GM20000 (cell line): ENCODE results near the gene CERS6.

Experiments
- DNase-seq: peaks from one replicate; pipeline ENCODE4 v3.0.0; 2012; ENCODE audit warnings: low spot score
- CTCF ChIP-seq: IDR thresholded peaks from 2 replicates; pipeline ENCODE4 v1.5.1; 2012; ENCODE audit warnings: mild to moderate bottlenecking, control low read depth; ENCODE audit errors: extremely low read depth, missing control alignments

CERS6 gene

GRCh38 chr2:168552450-168552856, 96.4 kb downstream of the CERS6 start:
- DNase-seq = peak; percentile 58
- TF ChIP-seq CTCF = no peak

GRCh38 chr2:168555283-168555682, 99.2 kb downstream of the CERS6 start:
- TF ChIP-seq CTCF = no peak

GRCh38 chr2:168559187-168559586, 103.1 kb downstream of the CERS6 start:
- DNase-seq = no peak
- no peak for TF ChIP-seq CTCF

More at GRCh38 chr2:168555283-168555682, 99.2 kb downstream of the CERS6 start:
- no peak for DNase-seq

GRCh38 chr2:168560817-168561499, 104.9 kb downstream of the CERS6 start:
- DNase-seq = peak; percentile 14
- TF ChIP-seq CTCF = no peak

DNA sequence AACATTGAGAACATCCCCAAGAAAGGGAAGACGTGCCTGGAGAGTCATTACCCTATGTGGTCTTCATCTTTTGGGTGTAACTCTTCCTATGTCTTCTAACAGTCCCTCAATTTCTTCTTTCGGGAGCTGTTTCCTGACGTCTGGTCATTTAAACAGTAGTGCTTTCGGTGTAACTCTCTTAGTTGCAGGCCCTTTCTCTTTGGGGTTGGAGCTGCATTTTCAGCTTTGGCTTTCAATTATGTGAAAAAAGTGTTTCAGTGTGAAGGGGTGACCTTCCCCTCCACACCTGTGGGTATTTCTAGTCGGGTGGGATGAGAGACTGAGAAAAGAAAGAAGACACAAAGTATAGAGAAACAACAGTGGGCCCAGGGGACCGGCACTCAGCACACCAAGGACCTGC, 105.9 kb downstream of the CERS6 start:
- no peak for DNase-seq
- no peak for TF ChIP-seq CTCF

DNA sequence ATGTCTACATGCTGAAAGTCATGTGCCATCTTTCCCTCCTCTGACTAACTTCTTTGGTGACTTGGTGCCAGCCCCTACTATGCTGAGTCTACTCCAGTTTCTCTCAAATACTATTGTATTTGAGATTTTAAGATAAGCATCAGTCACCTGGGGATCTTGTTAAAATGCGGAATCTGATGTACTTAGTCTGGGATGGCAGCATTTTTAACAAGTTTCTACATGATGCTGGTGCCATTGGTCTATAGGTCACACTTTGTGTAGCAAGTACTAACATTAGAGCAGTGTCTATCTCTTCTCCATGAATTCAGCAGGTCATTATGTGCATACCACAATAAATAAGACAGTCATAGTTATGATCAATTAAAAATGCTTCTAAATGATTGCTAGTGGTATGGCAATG, 106.9 kb downstream of the CERS6 start:
- DNase-seq = no peak
- TF ChIP-seq CTCF = no peak

DNA sequence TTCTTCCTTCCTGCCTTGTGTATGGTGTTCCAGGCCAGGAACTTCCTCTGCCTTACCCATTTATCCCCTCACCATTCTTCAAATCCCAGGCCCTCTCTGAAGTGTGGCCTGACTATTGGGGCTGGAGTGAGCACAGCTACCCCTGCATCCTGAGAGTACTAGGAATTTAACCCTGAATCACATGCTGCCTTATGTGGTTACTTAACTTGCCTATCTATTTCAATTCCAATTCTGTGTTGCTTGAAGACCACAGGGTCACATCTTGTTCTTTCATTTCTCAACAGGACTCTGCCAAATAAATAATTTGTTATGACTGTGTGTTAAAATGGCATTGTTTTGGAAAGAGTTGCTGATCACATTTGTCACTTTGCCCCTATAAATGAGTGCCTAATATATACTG, 108.6 kb downstream of the CERS6 start:
- no peak for DNase-seq

More for the DNA sequence above, 108.6 kb downstream of the CERS6 start:
- no peak for TF ChIP-seq CTCF
